Measurements from ENCODE around the gene AFF4.

AFF4 gene

GRCh38 chr5:132886064-132886823, 77.2 kb downstream of the AFF4 start:
- no peak for DNase-seq
- no peak for TF ChIP-seq CTCF (IDR thresholded peaks at IDR 0.05)
- Mint-ChIP-seq H3K27ac (peak overlapping the region; percentile 67), H3K9me3 (no peaks in the 10 kb centered on the region), H3K4me3 (no peak overlapping the region), H3K36me3 (ENCODE audit: low read depth) (peaks cover 55% of the 10 kb centered on the region), H3K4me1 (no peaks in the 10 kb centered on the region), H3K27me3 (ENCODE audit: low read depth, poor library complexity) (no peaks in the 10 kb centered on the region)

GRCh38 chr5:132884548-132884947, 78.9 kb downstream of the AFF4 start:
- peaks cover 55% of the 10 kb centered on the region for H3K36me3 Mint-ChIP-seq (ENCODE audit: low read depth)

GRCh38 chr5:132883261-132883834, 80.1 kb downstream of the AFF4 start:
- DNase-seq = peak; percentile 27
- H3K27ac Mint-ChIP-seq = no peak overlapping the region
- TF ChIP-seq CTCF (IDR thresholded peaks at IDR 0.05) = peak; percentile 45
- H3K4me1 Mint-ChIP-seq = no peaks in the 10 kb centered on the region
- no peak overlapping the region for H3K4me3 Mint-ChIP-seq
- no peaks in the 10 kb centered on the region for H3K27me3 Mint-ChIP-seq (ENCODE audit: low read depth, poor library complexity)
- H3K9me3 Mint-ChIP-seq = no peaks in the 10 kb centered on the region
- peaks cover 53% of the 10 kb centered on the region for H3K36me3 Mint-ChIP-seq (ENCODE audit: low read depth)

More at GRCh38 chr5:132884548-132884947, 78.9 kb downstream of the AFF4 start:
- Mint-ChIP-seq H3K9me3 (no peaks in the 10 kb centered on the region), H3K27ac (peak overlapping the region; percentile 48), H3K27me3 (ENCODE audit: low read depth, poor library complexity) (no peaks in the 10 kb centered on the region), H3K4me1 (no peaks in the 10 kb centered on the region), H3K4me3 (no peak overlapping the region)
- no peak for DNase-seq
- no peak for TF ChIP-seq CTCF (IDR thresholded peaks at IDR 0.05)

- no peaks in the 10 kb centered on the region for H3K4me1 Mint-ChIP-seq
- no peak for DNase-seq
- no peak overlapping the region for H3K27ac Mint-ChIP-seq
- no peak overlapping the region for H3K4me3 Mint-ChIP-seq
- H3K36me3 Mint-ChIP-seq (ENCODE audit: low read depth) = peaks cover 25% of the 10 kb centered on the region
- no peak for TF ChIP-seq CTCF (IDR thresholded peaks at IDR 0.05)
- H3K27me3 Mint-ChIP-seq (ENCODE audit: low read depth, poor library complexity) = no peaks in the 10 kb centered on the region
- H3K9me3 Mint-ChIP-seq = no peaks in the 10 kb centered on the region
Measured at GRCh38 chr5:132877938-132878337, 85.5 kb downstream of the AFF4 start.

- no peak for DNase-seq
Measured at GRCh38 chr5:132877466-132877865, 86.0 kb downstream of the AFF4 start.

More at GRCh38 chr5:132877466-132877865, 86.0 kb downstream of the AFF4 start:
- Mint-ChIP-seq H3K4me3 (no peak overlapping the region), H3K27ac (no peak overlapping the region), H3K27me3 (ENCODE audit: low read depth, poor library complexity) (no peaks in the 10 kb centered on the region), H3K4me1 (no peaks in the 10 kb centered on the region), H3K9me3 (no peaks in the 10 kb centered on the region), H3K36me3 (ENCODE audit: low read depth) (peaks cover 22% of the 10 kb centered on the region)
- TF ChIP-seq CTCF (IDR thresholded peaks at IDR 0.05) = no peak
